Mesendoderm (in vitro differentiated cells): Measurements from ENCODE around the gene PRR18.

Experiments
- DNase-seq: peaks from one replicate; pipeline ENCODE4 v3.0.0; 2013
- H2AK5ac ChIP-seq: 2 replicates; pipeline ENCODE4 v1.6.1; 2013; ENCODE audit warnings: low read length, inconsistent platforms
- H2BK120ac ChIP-seq: 2 replicates; pipeline ENCODE4 v1.6.1; 2013; ENCODE audit warnings: low read depth, mild to moderate bottlenecking, low read length, moderate library complexity, mixed read lengths
- H2BK15ac ChIP-seq: replicated peaks from 2 replicates; pipeline ENCODE4 v1.6.1; 2013; ENCODE audit warnings: low read depth, mild to moderate bottlenecking, moderate library complexity
- H2BK5ac ChIP-seq: 2 replicates; pipeline ENCODE4 v1.6.1; 2013; ENCODE audit warnings: low read length, inconsistent platforms
- H3K18ac ChIP-seq: 2 replicates; pipeline ENCODE4 v1.6.1; 2013; ENCODE audit warnings: mild to moderate bottlenecking, low read length, mixed read lengths
- H3K23ac ChIP-seq: one replicate; pipeline ENCODE4 v1.6.1; 2013; ENCODE audit warnings: low read length
- H3K27ac ChIP-seq: 2 replicates; pipeline ENCODE4 v1.5.1; 2013; ENCODE audit warnings: low read depth, mild to moderate bottlenecking, inconsistent platforms, low read length, moderate library complexity
- H3K27me3 ChIP-seq: 2 replicates; pipeline ENCODE4 v1.6.1; 2013; ENCODE audit warnings: low read length, control low read depth, mild to moderate bottlenecking, inconsistent platforms; ENCODE audit not compliant: insufficient read depth, poor library complexity
- H3K36me3 ChIP-seq: 2 replicates; pipeline ENCODE4 v1.6.1; 2013; ENCODE audit warnings: low read length, inconsistent platforms; ENCODE audit not compliant: control insufficient read depth, insufficient read depth
- H3K4ac ChIP-seq: one replicate; pipeline ENCODE4 v1.6.1; 2013; ENCODE audit warnings: low read depth, mild to moderate bottlenecking, low read length, moderate library complexity
- H3K4me1 ChIP-seq: 2 replicates; pipeline ENCODE4 v1.6.1; 2013; ENCODE audit warnings: low read depth, low read length, inconsistent platforms; ENCODE audit not compliant: control insufficient read depth
- H3K4me2 ChIP-seq: 2 replicates; pipeline ENCODE4 v1.6.1; 2013; ENCODE audit warnings: low read length
- H3K4me3 ChIP-seq: 2 replicates; pipeline ENCODE4 v1.5.1; 2013; ENCODE audit warnings: mild to moderate bottlenecking, low read length
- H3K56ac ChIP-seq: one replicate; pipeline ENCODE4 v1.6.1; 2013; ENCODE audit warnings: low read length
- H3K79me1 ChIP-seq: 2 replicates; pipeline ENCODE4 v1.6.1; 2013; ENCODE audit warnings: low read length, inconsistent platforms
- H3K79me2 ChIP-seq: 2 replicates; pipeline ENCODE4 v1.6.1; 2013; ENCODE audit warnings: mild to moderate bottlenecking, low read length; ENCODE audit not compliant: control insufficient read depth, insufficient read depth
- H3K9ac ChIP-seq: 2 replicates; pipeline ENCODE4 v1.6.1; 2013; ENCODE audit warnings: low read length, inconsistent platforms
- H4K5ac ChIP-seq: one replicate; pipeline ENCODE4 v1.6.1; 2013; ENCODE audit warnings: low read length
- H4K8ac ChIP-seq: one replicate; pipeline ENCODE4 v1.6.1; 2013; ENCODE audit warnings: low read depth, mild to moderate bottlenecking, control low read depth, low read length, moderate library complexity
- WGBS: extraction: QIAGEN DNeasy Blood & Tissue Kit; methylation state at CpG from one replicate; pipeline ENCODE4 v1.1.7; 2013; ENCODE audit warnings: low lambda C conversion rate, missing lambda C conversion rate; ENCODE audit not compliant: insufficient coverage; ENCODE audit errors: extremely low coverage; 5-methylcytosine and 5-hydroxymethylcytosine counted together

PRR18 gene

DNA sequence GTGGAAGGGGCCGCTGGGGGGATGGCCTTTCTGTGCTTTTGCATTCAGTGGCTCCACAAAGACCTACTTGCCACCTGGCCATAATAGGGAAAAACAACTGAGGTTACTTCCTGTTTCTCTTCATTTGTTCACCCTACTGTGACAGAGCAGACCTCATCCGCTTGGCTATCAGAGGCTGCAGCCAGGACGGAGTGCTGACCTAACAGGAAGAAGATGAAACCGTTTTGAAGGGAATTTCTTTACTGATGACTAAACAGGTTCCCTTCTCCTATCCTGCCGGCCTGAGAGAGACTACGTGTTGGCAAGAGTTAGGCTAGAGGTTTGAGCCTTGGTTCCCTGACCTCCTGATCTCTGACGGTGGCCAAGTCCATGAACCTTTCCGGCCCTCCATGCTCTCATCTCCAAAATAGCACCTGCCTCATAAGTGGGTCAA is 21.3 kb downstream of the PRR18 start:
- no peaks in the 10 kb centered on the region for H3K79me1 ChIP-seq
- H3K36me3 ChIP-seq, result no peaks in the 10 kb centered on the region
- no peak overlapping the region for H3K23ac ChIP-seq
- H3K4me2 ChIP-seq, result no peak overlapping the region
- no peak overlapping the region for H3K4ac ChIP-seq
- H4K5ac ChIP-seq, result no peak overlapping the region
- no peak overlapping the region for H2BK5ac ChIP-seq
- no CpG with 5 or more reads among the region's 8 CpGs for WGBS
- no peak overlapping the region for H2AK5ac ChIP-seq
- no peak overlapping the region for H4K8ac ChIP-seq
- no peaks in the 10 kb centered on the region for H3K79me2 ChIP-seq
- no peak overlapping the region for H3K18ac ChIP-seq
- H2BK120ac ChIP-seq, result no peak overlapping the region
- H3K27ac ChIP-seq, result no peak overlapping the region
- peak; percentile 62 for DNase-seq
- H3K27me3 ChIP-seq, result no peaks in the 10 kb centered on the region
- no peaks in the 10 kb centered on the region for H3K4me1 ChIP-seq
- no peak overlapping the region for H3K56ac ChIP-seq
- no peak overlapping the region for H3K9ac ChIP-seq
- H2BK15ac ChIP-seq, result no peak overlapping the region
- H3K4me3 ChIP-seq, result no peak overlapping the region

DNA sequence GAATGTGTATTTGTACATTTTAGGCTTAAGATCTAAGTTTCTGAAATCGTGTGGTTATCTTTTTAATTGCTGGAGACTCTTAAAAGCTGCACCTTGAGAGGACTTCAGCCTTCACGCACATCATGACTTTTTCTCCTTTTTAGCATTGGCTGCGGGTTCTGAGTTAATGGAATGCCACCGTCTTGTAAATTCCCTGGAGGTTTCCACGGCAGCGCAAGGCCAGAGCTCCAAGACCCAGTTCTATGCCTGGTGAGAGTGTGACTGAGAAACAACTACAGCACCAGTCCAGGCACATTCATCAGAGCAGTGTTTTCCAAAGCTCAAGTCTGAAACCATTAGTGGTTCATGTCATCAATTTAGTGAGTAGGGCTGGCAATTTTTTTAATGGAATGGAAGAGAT is 23.0 kb downstream of the PRR18 start:
- Histone ChIP-seq H3K4me2 (no peak overlapping the region), H3K4me1 (no peaks in the 10 kb centered on the region), H3K79me2 (no peaks in the 10 kb centered on the region), H2BK120ac (no peak overlapping the region), H3K79me1 (no peaks in the 10 kb centered on the region), H4K8ac (no peak overlapping the region), H3K27me3 (no peaks in the 10 kb centered on the region), H3K23ac (no peak overlapping the region), H3K27ac (no peak overlapping the region), H3K4me3 (no peak overlapping the region), H3K56ac (no peak overlapping the region), H3K9ac (no peak overlapping the region), H3K18ac (no peak overlapping the region), H4K5ac (no peak overlapping the region), H2AK5ac (no peak overlapping the region), H2BK5ac (no peak overlapping the region), H3K4ac (no peak overlapping the region), H2BK15ac (no peak overlapping the region), H3K36me3 (no peaks in the 10 kb centered on the region)
- peak; percentile 38 for DNase-seq
- no CpG with 5 or more reads among the region's 6 CpGs for WGBS

DNA sequence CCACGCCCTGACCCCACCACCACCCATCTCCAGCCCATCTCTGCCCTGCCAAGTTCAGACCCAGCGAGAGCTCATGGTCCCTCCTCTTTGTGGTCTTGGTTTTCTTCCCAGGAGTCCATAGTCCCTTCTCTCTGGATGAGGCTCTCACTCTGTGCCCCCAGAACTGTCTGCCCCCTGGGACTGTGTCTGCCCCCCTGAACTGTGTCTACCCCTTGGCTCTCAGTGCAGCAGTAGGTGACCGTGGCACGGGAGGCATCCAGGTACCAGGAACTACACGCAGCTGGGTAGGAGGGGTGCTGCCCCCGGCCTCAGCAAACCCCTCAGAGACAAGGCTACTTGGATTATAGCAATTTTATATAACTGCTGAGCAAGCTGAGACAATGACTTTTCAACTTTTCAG is 23.6 kb downstream of the PRR18 start:
- Histone ChIP-seq H3K27ac (no peak overlapping the region), H4K8ac (no peak overlapping the region), H3K4me3 (no peak overlapping the region), H3K79me2 (no peaks in the 10 kb centered on the region), H2BK120ac (no peak overlapping the region), H3K56ac (no peak overlapping the region), H3K4ac (no peak overlapping the region), H3K79me1 (no peaks in the 10 kb centered on the region), H2AK5ac (no peak overlapping the region), H3K9ac (no peak overlapping the region), H3K27me3 (no peaks in the 10 kb centered on the region), H3K4me1 (no peaks in the 10 kb centered on the region), H3K4me2 (no peak overlapping the region), H3K36me3 (no peaks in the 10 kb centered on the region), H2BK15ac (no peak overlapping the region), H2BK5ac (no peak overlapping the region), H4K5ac (no peak overlapping the region), H3K23ac (no peak overlapping the region), H3K18ac (no peak overlapping the region)
- DNase-seq, result no peak
- no CpG with 5 or more reads among the region's 6 CpGs for WGBS

DNA sequence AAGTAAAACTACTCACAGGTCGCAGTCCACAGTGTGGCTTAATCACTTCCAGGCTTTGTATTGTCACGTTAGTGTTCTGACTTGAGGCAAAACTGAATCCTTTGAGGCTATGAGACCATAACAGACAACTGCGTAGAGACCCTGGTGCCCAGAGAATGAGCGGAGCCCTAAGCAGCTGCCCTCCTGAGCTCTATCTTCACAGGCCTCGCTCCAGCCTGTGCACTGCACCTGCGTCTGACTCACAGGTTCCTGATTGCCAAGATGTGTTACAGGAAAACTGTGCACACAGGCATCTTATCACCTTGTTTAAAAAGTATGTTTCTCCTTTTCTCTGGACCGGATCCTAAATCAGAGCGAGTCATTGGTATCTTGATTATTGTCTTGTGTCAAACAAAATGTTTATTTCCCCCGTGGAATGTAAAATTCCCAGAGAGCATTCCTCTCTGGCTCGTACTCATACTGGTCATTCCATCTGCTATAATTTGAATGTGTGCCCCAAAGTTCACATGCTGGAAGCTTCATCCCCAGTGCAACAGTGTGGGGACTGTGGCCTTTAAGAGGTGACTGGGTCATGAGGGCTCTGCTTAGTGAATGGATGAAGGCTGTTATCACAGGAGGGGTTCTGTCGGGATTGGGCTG is 25.7 kb downstream of the PRR18 start:
- Histone ChIP-seq H4K5ac (no peak overlapping the region), H3K23ac (no peak overlapping the region), H3K27me3 (no peaks in the 10 kb centered on the region), H4K8ac (no peak overlapping the region), H3K36me3 (no peaks in the 10 kb centered on the region), H3K4me1 (no peaks in the 10 kb centered on the region), H2BK120ac (no peak overlapping the region), H3K79me1 (no peaks in the 10 kb centered on the region), H3K4ac (no peak overlapping the region), H3K18ac (no peak overlapping the region), H2BK5ac (no peak overlapping the region), H3K4me3 (no peak overlapping the region), H3K79me2 (no peaks in the 10 kb centered on the region), H3K56ac (no peak overlapping the region), H3K27ac (no peak overlapping the region), H2BK15ac (no peak overlapping the region), H3K9ac (no peak overlapping the region), H2AK5ac (no peak overlapping the region), H3K4me2 (no peak overlapping the region)
- WGBS, result no CpG with 5 or more reads among the region's 11 CpGs
- DNase-seq, result no peak

DNA sequence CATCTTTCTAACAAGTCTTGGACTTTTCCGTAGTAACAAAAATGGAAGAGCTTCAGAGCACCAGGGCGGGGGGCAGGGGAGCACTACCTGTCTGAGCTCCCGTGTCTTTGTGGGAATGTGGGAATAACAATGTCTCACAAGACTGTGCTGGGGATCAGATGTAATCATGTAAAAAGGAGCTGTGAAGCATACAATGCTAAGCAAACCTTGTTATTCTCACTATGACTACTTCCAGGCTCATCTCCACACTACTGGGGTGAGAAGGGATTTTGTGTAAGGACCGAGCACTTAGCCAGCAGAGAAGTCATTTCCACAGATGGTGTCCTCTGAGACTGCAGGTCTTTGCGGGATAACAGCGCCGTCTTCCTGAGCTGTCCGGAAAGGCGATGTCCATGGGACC is 27.1 kb downstream of the PRR18 start:
- Histone ChIP-seq H3K4ac (no peak overlapping the region), H3K9ac (no peak overlapping the region), H3K4me1 (no peaks in the 10 kb centered on the region), H3K18ac (no peak overlapping the region), H3K4me2 (no peak overlapping the region), H3K23ac (no peak overlapping the region), H4K5ac (no peak overlapping the region), H3K56ac (no peak overlapping the region), H3K4me3 (no peak overlapping the region), H3K79me2 (no peaks in the 10 kb centered on the region), H2BK5ac (no peak overlapping the region), H4K8ac (no peak overlapping the region), H2BK15ac (no peak overlapping the region), H3K36me3 (no peaks in the 10 kb centered on the region), H2BK120ac (no peak overlapping the region), H2AK5ac (no peak overlapping the region), H3K27me3 (no peaks in the 10 kb centered on the region), H3K79me1 (no peaks in the 10 kb centered on the region), H3K27ac (no peak overlapping the region)
- no peak for DNase-seq
- WGBS, result no CpG with 5 or more reads among the region's 9 CpGs

DNA sequence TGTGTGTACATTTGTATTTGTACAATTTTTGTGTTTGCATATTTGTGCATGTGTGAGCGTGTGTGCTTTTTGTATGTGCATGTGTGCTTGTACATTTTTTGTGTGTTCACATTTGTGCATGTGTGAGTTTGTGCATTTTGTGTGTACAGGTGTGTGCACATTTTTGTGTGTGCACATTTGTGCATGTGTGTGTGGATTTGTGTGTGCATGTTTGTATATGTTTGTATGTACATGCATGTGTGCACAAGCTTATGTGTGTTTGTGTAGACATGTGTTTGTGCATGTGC is 28.9 kb downstream of the PRR18 start:
- H3K9ac ChIP-seq, result no peak overlapping the region
- no peak overlapping the region for H3K4me2 ChIP-seq
- H3K18ac ChIP-seq, result no peak overlapping the region
- no peak for DNase-seq
- no peak overlapping the region for H4K8ac ChIP-seq
- H3K56ac ChIP-seq, result no peak overlapping the region
- H3K79me2 ChIP-seq, result no peaks in the 10 kb centered on the region
- H3K27me3 ChIP-seq, result no peaks in the 10 kb centered on the region
- no peaks in the 10 kb centered on the region for H3K79me1 ChIP-seq
- no peak overlapping the region for H3K4ac ChIP-seq
- H3K36me3 ChIP-seq, result no peaks in the 10 kb centered on the region
- no peak overlapping the region for H4K5ac ChIP-seq
- H2BK15ac ChIP-seq, result no peak overlapping the region
- H2BK5ac ChIP-seq, result no peak overlapping the region
- H2AK5ac ChIP-seq, result no peak overlapping the region
- no peak overlapping the region for H3K4me3 ChIP-seq
- H3K23ac ChIP-seq, result no peak overlapping the region
- H3K27ac ChIP-seq, result no peak overlapping the region
- no CpG with 5 or more reads among the region's 1 CpG for WGBS
- H2BK120ac ChIP-seq, result no peak overlapping the region
- H3K4me1 ChIP-seq, result no peaks in the 10 kb centered on the region
